ENCODE results near the gene RAD51B.

- TF ChIP-seq CTCF (IDR thresholded peaks at IDR 0.05) = no peak
- TF ChIP-seq POLR2A (IDR thresholded peaks at IDR 0.05) = no peak
- no peak for TF ChIP-seq EP300 (IDR thresholded peaks at IDR 0.05)
Observed at GRCh38 chr14:68573722-68574121, 754.1 kb downstream of the RAD51B start.

Measured in tibial nerve (tissue), 4 donors.